Nephron (organoid): ENCODE data around the gene UBE2R2.
"Not testable (repeated sequence)": the region's sequence is repeated elsewhere in the genome, so short reads cannot be mapped to it uniquely, and the experiment has no call there.

ENCODE experiments used
- H3K27ac Mint-ChIP-seq, 3 experiments: 2 replicates each; pipeline ENCODE4 v1.8.0; 2020; ENCODE audit warnings: mixed read lengths in 3 of 3, mild to moderate bottlenecking in 2 of 3, moderate library complexity in 1 of 3
- H3K27me3 Mint-ChIP-seq: 2 replicates; pipeline ENCODE4 v1.8.0; 2021; ENCODE audit warnings: low read depth, mild to moderate bottlenecking, moderate library complexity, mixed read lengths
- H3K36me3 Mint-ChIP-seq: 2 replicates; pipeline ENCODE4 v1.8.0; 2020; ENCODE audit warnings: low read depth, mixed read lengths
- H3K4me1 Mint-ChIP-seq: 2 replicates; pipeline ENCODE4 v1.8.0; 2020; ENCODE audit warnings: mixed read lengths
- H3K4me3 Mint-ChIP-seq, 3 experiments: 2 replicates each; pipeline ENCODE4 v1.8.0; 2020; ENCODE audit warnings: mild to moderate bottlenecking in 3 of 3, mixed read lengths in 3 of 3, moderate library complexity in 2 of 3
- H3K9me3 Mint-ChIP-seq: 2 replicates; pipeline ENCODE4 v1.8.0; 2020; ENCODE audit warnings: mixed read lengths
- CTCF ChIP-seq, 3 experiments: fragments of 200-600 bp; sonication (generic); IDR thresholded peaks; one replicate each; pipeline ENCODE4 v1.5.0; 2021; ENCODE audit warnings: antibody characterized with exemption in 3 of 3; ENCODE audit not compliant: unreplicated experiment in 3 of 3

The UBE2R2 gene

GRCh38 chr9:33816327-33817252 is at the start of gene UBE2R2:
Gene UBE2R2 (plus strand): TSS chr9:33817160. CDS start chr9:33817758, 598 bp downstream.
- H3K27ac Mint-ChIP-seq, result peak within 1 kb of the TSS; percentile 96 to 99 (median 99)
- H3K9me3 Mint-ChIP-seq, result no peaks in the 10 kb centered on the region
- H3K4me3 Mint-ChIP-seq, result peak within 1 kb of the TSS; percentile 92 to 99 (median 98)
- no peaks in the 10 kb centered on the region for H3K27me3 Mint-ChIP-seq
- H3K36me3 Mint-ChIP-seq, result peaks cover 3% of the 10 kb centered on the region
- TF ChIP-seq CTCF (IDR thresholded peaks at IDR 0.05; ENCODE audit: unreplicated experiment in 3 of 3), result no peak
- H3K4me1 Mint-ChIP-seq, result peaks cover 38% of the 10 kb centered on the region

- not testable (repeated sequence) for H3K4me1 Mint-ChIP-seq, H3K27me3 Mint-ChIP-seq, H3K36me3 Mint-ChIP-seq, H3K4me3 Mint-ChIP-seq, H3K9me3 Mint-ChIP-seq, H3K27ac Mint-ChIP-seq
These were observed 46.6 kb upstream of the UBE2R2 start for GRCh38 chr9:33770156-33770880.

- not testable (repeated sequence) for H3K27ac Mint-ChIP-seq, H3K4me3 Mint-ChIP-seq, H3K4me1 Mint-ChIP-seq, H3K36me3 Mint-ChIP-seq, H3K27me3 Mint-ChIP-seq
- peaks cover 10% of the 10 kb centered on the region for H3K9me3 Mint-ChIP-seq
These were observed 43.8 kb upstream of the UBE2R2 start for GRCh38 chr9:33773135-33773534.

- H3K36me3 Mint-ChIP-seq, H3K4me3 Mint-ChIP-seq, H3K27me3 Mint-ChIP-seq: not testable (repeated sequence)
- H3K27ac Mint-ChIP-seq, result peak overlapping the region in 2 of 3 experiments; percentile 3 to 16
- peaks cover 12% of the 10 kb centered on the region for H3K4me1 Mint-ChIP-seq
- H3K9me3 Mint-ChIP-seq, result peaks cover 10% of the 10 kb centered on the region
These were observed 42.8 kb upstream of the UBE2R2 start for GRCh38 chr9:33774074-33774659.

- Mint-ChIP-seq H3K27me3 (peaks cover 3% of the 10 kb centered on the region), H3K4me1 (peaks cover 12% of the 10 kb centered on the region), H3K36me3 (peaks cover 4% of the 10 kb centered on the region), H3K27ac (no peak overlapping the region), H3K4me3 (no peak overlapping the region), H3K9me3 (peaks cover 10% of the 10 kb centered on the region)
- TF ChIP-seq CTCF (IDR thresholded peaks at IDR 0.05; ENCODE audit: unreplicated experiment in 3 of 3), result no peak
These were observed 40.4 kb upstream of the UBE2R2 start for GRCh38 chr9:33776578-33776977.

- no peak overlapping the region for H3K4me3 Mint-ChIP-seq
- H3K27ac Mint-ChIP-seq, result no peak overlapping the region
- peaks cover 3% of the 10 kb centered on the region for H3K27me3 Mint-ChIP-seq
- H3K36me3 Mint-ChIP-seq, result peaks cover 4% of the 10 kb centered on the region
- peaks cover 7% of the 10 kb centered on the region for H3K9me3 Mint-ChIP-seq
- peak; percentile 69 to 76 (median 71) for TF ChIP-seq CTCF (IDR thresholded peaks at IDR 0.05; ENCODE audit: unreplicated experiment in 3 of 3)
- H3K4me1 Mint-ChIP-seq, result peaks cover 5% of the 10 kb centered on the region
These were observed 38.1 kb upstream of the UBE2R2 start for GRCh38 chr9:33778700-33779351.

GRCh38 chr9:33780276-33780675 is 36.7 kb upstream of the UBE2R2 start:
- TF ChIP-seq CTCF (IDR thresholded peaks at IDR 0.05; ENCODE audit: unreplicated experiment in 3 of 3), result no peak
- Mint-ChIP-seq H3K4me3 (no peak overlapping the region), H3K27me3 (peaks cover 1% of the 10 kb centered on the region), H3K9me3 (peaks cover 6% of the 10 kb centered on the region), H3K27ac (no peak overlapping the region), H3K4me1 (peaks cover 5% of the 10 kb centered on the region), H3K36me3 (peaks cover 4% of the 10 kb centered on the region)
